A549 (cell line): Measurements from ENCODE around the gene ERCC5. TPM values are rescaled to one million over a fixed set of nuclear protein-coding genes. Genes with fewer than 3 reads are reported as not detected.
A peak's percentile ranks its signal among the peaks of the same experiment; 100 is the strongest.

Experiments
- ATAC-seq, 2 experiments: fragments of 200-7000 bp in 1 of 2; fragments of >200 bp in 1 of 2; cut with Nextera tagmentation in 1 of 2; cut with Tn5 transposase in 1 of 2; 3 replicates each; pipeline versions ENCODE4 v1.8.0 to v1.9.1; 2018 to 2020; ENCODE audit warnings: mild to moderate bottlenecking in 1 of 2, moderate library complexity in 1 of 2
- CTCF ChIA-PET: fragments of 300-600 bp; sonication (Branson Sonifier 250); formaldehyde crosslinking; extraction: SDS; loops from one replicate; lab custom pipeline; 2021; ENCODE audit warnings: antibody characterized with exemption, inconsistent platforms; lab: Yijun Ruan, JAX
- POLR2A ChIA-PET: fragments of 350-600 bp; formaldehyde crosslinking; extraction: SDS; loops from one replicate; lab custom pipeline; 2021; ENCODE audit warnings: antibody characterized with exemption, inconsistent platforms; lab: Yijun Ruan, JAX
- DNase-seq, 2 experiments: peaks; one replicate each; pipeline versions ENCODE4 v3.0.0 to v3.0.0-alpha.2; 2011 to 2016; ENCODE audit warnings: low read depth in 1 of 2, low spot score in 1 of 2
- FAIRE-seq: peaks from 2 replicates; lab custom pipeline; 2011; peaks lifted over from hg19 to GRCh38; lab: Jason Lieb, UNC
- H3K27ac ChIP-seq, 2 experiments: fragments of >200 bp; sonication (Bioruptor Twin); formaldehyde crosslinking; 3 replicates each; pipeline ENCODE4 v1.5.1; 2016 to 2017
- H3K4me1 ChIP-seq: fragments of >200 bp; sonication (Bioruptor Twin); formaldehyde crosslinking; 3 replicates; pipeline ENCODE4 v1.6.1; 2016
- H3K4me2 ChIP-seq: fragments of >200 bp; sonication (Bioruptor Twin); formaldehyde crosslinking; 3 replicates; pipeline ENCODE4 v1.6.1; 2016
- H3K4me3 ChIP-seq: fragments of >200 bp; sonication (Bioruptor Twin); formaldehyde crosslinking; 3 replicates; pipeline ENCODE4 v1.5.1; 2016
- H3K9me3 ChIP-seq: fragments of >200 bp; sonication (Bioruptor Twin); formaldehyde crosslinking; 3 replicates; pipeline ENCODE4 v1.6.1; 2016
- EHMT2 ChIP-seq: fragments of 200-600 bp; sonication (generic); IDR thresholded peaks from 2 replicates; pipeline ENCODE4 v1.6.1; 2016; ENCODE audit warnings: antibody characterized with exemption, low read depth, mild to moderate bottlenecking, moderate library complexity
- FOXS1 ChIP-seq: fragments of 250-450 bp; sonication (Bioruptor Pico); IDR thresholded peaks from 2 replicates; pipeline ENCODE4 v1.5.0; 2020; ENCODE audit warnings: mild to moderate bottlenecking, moderate library complexity
- GATA3 ChIP-seq: IDR thresholded peaks from 2 replicates; pipeline ENCODE4 v1.6.1; 2012; ENCODE audit warnings: borderline replicate concordance
- HEYL ChIP-seq: fragments of 250-450 bp; sonication (Bioruptor Pico); IDR thresholded peaks from 2 replicates; pipeline ENCODE4 v1.8.0; 2021; ENCODE audit warnings: mild to moderate bottlenecking, moderate library complexity
- KDM5A ChIP-seq: fragments of 200-600 bp; sonication (generic); IDR thresholded peaks from 2 replicates; pipeline ENCODE4 v1.6.1; 2016; ENCODE audit warnings: antibody characterized with exemption, mild to moderate bottlenecking
- NPAS2 ChIP-seq: fragments of 250-450 bp; sonication (Bioruptor Pico); IDR thresholded peaks from 2 replicates; pipeline ENCODE4 v1.8.0; 2022; ENCODE audit warnings: mild to moderate bottlenecking, moderate library complexity, borderline replicate concordance
- PHF8 ChIP-seq: fragments of 200-600 bp; sonication (generic); IDR thresholded peaks from 2 replicates; pipeline ENCODE4 v1.6.1; 2016; ENCODE audit warnings: low read depth, mild to moderate bottlenecking, antibody characterized with exemption, moderate library complexity, borderline replicate concordance
- POLR2A ChIP-seq: IDR thresholded peaks from 2 replicates; pipeline ENCODE4 v1.6.1; 2012; ENCODE audit warnings: mild to moderate bottlenecking, low read length
- POLR2AphosphoS2 ChIP-seq: conservative IDR thresholded peaks from 2 replicates; pipeline ENCODE4 v1.6.1; 2012; ENCODE audit warnings: low read length, improper control_type of control experiment, inconsistent platforms
- ZSCAN20 ChIP-seq: fragments of 250-450 bp; sonication (Bioruptor Pico); IDR thresholded peaks from 2 replicates; pipeline ENCODE4 v1.8.0; 2022; ENCODE audit warnings: mild to moderate bottlenecking, moderate library complexity
- WGBS: methylation state at CpG from one replicate; pipeline ENCODE4 v1.1.6; 2017; ENCODE audit errors: missing lambda C conversion rate; 5-methylcytosine and 5-hydroxymethylcytosine counted together
- polyA plus RNA-seq, 4 experiments: library from polyadenylated mRNA; depleted of rRNA in 3 of 4; stranded (reverse); fragments of >200 nt; fragmentation: RNase III in 1 of 4; extraction: RNeasy Plus Mini Kit Qiagen cat#74134 plus additional on column Dnase treatment in 1 of 4; gene quantifications; 2 replicates in 3 of 4; 3 replicates in 1 of 4; pipeline ENCODE4 v1.2.3, GENCODE V29; 2011 to 2017
- TF ChIP-seq, protein P1 (sequence below): IDR thresholded peaks from 2 replicates; pipeline ENCODE4 v1.6.1; 2012
- TF ChIP-seq, protein P2 (sequence below): fragments of 450-650 bp; IDR thresholded peaks from 2 replicates; pipeline ENCODE4 v1.6.1; 2014; ENCODE audit warnings: antibody characterized with exemption
- TF ChIP-seq, protein P3 (sequence below): IDR thresholded peaks from 2 replicates; pipeline ENCODE4 v1.6.1; 2012; ENCODE audit warnings: low read depth, borderline replicate concordance
- TF ChIP-seq, protein P4 (sequence below): fragments of >200 bp; sonication (Bioruptor Twin); formaldehyde crosslinking; IDR thresholded peaks from 2 replicates; pipeline ENCODE4 v1.6.1; 2016
- TF ChIP-seq, protein P5 (sequence below): fragments of >200 bp; sonication (Bioruptor Twin); formaldehyde crosslinking; IDR thresholded peaks from 3 replicates; pipeline ENCODE4 v1.5.1; 2016
- TF ChIP-seq, protein P6 (sequence below): fragments of 200-600 bp; sonication (generic); IDR thresholded peaks from 2 replicates; pipeline ENCODE4 v1.6.1; 2016; ENCODE audit warnings: antibody characterized with exemption, mild to moderate bottlenecking, moderate library complexity

ERCC5 gene
- polyA plus RNA-seq, 2 of the 4 experiments (the other 2 are of a cell fraction) = 19.3 to 24.4 TPM

DNA sequence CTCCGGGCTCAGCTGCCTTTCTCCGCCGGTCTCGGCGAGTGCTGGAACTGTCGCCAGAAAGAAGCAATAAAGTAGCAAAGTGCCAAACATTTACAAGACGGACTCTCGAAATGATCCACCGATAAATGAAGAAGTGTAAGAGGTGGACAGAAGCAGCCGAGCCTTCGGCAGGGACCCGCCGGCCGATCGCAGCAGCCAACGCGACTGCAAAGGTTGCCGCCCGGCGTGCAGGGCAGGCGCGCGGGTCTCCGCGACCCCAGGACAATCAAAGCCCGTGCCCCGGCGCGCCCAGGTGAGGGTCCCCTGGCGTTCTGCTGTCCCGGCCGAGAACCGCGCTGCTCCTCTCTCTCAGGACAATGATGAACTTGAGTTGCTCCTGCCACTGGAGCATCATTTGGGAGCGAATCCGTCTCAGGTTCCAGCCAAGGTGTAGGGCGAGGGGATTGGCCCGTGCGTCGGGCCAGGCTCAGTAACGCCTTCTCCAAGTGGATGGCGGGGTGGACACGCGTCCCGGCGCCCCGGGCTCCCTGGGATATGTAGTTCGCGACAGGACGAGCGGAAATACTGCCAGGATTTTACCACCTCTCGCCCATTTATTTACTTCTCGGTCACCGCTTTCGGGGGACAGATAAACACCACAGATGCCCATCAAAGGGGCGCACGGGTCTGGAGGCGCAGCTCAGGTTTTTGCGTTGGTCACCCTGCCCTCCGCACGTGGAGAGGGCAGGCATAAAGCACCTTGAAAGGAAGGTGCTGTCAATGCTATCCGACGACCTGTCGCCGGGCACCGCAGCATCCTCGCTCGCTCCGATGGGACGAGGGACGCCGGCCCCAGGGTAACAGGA lies 47.0 kb upstream of the ERCC5 start, which contains the start of the genes BIVM and POGLUT2:
TSS of gene BIVM (plus strand) at position 539 of the 845 bp plus-strand sequence. CDS start 8,149 bp downstream, outside the sequence.
TSS of gene POGLUT2 (minus strand) at position 396 of the 845 bp plus-strand sequence. CDS start at position 90, 306 bp downstream.
- ChIA-PET CTCF (interaction anchor here (0.7 to 2.7 kb wide), 8 partner anchors 10 to 219 kb away, joined by 3 to 12 read pairs (median 4); partner anchors contain the start of gene ERCC5), POLR2A (interaction anchor here (1.6 to 2.4 kb wide), 2 partner anchors 25 to 47 kb away, joined by 5 to 11 read pairs; partner anchors contain the start of genes ERCC5 and TEX30)
- DNase-seq (peak; percentile 87 to 90), FAIRE-seq (no peak), ATAC-seq (peak; percentile 92 to 96)
- H3K4me3 ChIP-seq = peak within 1 kb of the TSS; percentile 83
- H3K4me1 ChIP-seq = peaks cover 7% of the 10 kb centered on the region; the same call in 1 of the 3 replicates
- WGBS = 3% methylated on average over 20 of the region's 72 CpGs
- no peaks in the 10 kb centered on the region for H3K9me3 ChIP-seq
- H3K4me2 ChIP-seq = peak within 1 kb of the TSS; percentile 92
- TF ChIP-seq, protein P1, sequence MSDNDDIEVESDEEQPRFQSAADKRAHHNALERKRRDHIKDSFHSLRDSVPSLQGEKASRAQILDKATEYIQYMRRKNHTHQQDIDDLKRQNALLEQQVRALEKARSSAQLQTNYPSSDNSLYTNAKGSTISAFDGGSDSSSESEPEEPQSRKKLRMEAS = peak; percentile 49; the same call in 1 of the 2 replicates
- TF ChIP-seq NPAS2 (CRISPR knock-in tag) = no peak
- TF ChIP-seq POLR2A = peak; percentile 40
- TF ChIP-seq, protein P2, sequence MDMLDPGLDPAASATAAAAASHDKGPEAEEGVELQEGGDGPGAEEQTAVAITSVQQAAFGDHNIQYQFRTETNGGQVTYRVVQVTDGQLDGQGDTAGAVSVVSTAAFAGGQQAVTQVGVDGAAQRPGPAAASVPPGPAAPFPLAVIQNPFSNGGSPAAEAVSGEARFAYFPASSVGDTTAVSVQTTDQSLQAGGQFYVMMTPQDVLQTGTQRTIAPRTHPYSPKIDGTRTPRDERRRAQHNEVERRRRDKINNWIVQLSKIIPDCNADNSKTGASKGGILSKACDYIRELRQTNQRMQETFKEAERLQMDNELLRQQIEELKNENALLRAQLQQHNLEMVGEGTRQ = peak; percentile 58
- TF ChIP-seq, protein P3, sequence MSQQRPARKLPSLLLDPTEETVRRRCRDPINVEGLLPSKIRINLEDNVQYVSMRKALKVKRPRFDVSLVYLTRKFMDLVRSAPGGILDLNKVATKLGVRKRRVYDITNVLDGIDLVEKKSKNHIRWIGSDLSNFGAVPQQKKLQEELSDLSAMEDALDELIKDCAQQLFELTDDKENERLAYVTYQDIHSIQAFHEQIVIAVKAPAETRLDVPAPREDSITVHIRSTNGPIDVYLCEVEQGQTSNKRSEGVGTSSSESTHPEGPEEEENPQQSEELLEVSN = peak; percentile 23; the same call in 1 of the 2 replicates
- TF ChIP-seq GATA3 = no peak
- TF ChIP-seq, all 56 proteins: peak for 4
- peak within 1 kb of the TSS; percentile 88 to 98 for H3K27ac ChIP-seq

DNA sequence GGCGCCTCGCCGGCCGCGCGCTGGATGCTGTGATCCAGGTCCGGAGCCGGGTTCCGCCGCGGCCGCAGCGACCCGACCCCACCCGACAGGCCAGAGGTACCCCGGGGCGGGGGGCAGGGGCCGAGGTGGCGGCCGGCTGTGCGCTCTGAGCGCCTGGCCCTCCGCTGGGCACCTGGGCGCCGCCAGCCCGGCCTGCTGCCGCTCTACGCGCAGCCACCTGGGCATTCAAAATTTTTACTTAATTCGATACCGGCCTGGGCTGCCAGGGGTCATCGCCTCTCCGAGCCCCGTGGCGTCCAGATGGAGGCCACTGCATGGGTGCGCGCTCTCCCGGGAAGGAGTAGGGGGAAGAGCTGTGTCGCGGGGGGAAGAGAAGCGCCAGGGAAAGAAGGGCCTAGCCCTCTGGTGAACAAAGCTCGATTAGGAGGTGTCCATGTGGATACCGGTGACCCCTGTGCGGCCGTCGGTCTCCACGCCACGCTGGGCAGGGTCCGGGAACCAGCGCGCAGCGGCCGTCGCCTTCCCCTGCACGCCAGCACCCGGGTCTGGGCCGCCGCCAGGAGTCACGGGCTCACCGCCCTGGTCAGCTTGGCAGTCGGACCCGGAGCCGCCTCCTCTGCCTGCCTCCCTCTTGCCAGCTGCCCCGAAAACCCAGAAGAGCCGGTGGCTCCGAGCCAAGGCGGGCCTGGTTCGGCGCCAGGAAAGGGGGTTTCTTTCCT lies 46.2 kb upstream of the ERCC5 start:
- ATAC-seq = peak; percentile 57 to 68
- ChIA-PET POLR2A (interaction anchor here (1.7 to 2.4 kb wide), 2 partner anchors 26 to 46 kb away, joined by 9 to 11 read pairs; partner anchors contain the start of genes ERCC5 and TEX30), CTCF (interaction anchor here (0.6 to 3.4 kb wide), 16 partner anchors 10 to 225 kb away, joined by 3 to 15 read pairs (median 4); partner anchors contain the start of gene ERCC5)
- no peaks in the 10 kb centered on the region for H3K9me3 ChIP-seq
- WGBS = 6% methylated on average over 15 of the region's 69 CpGs
- TF ChIP-seq PHF8 = peak; percentile 13; the same call in 1 of the 2 replicates
- TF ChIP-seq, protein P4, sequence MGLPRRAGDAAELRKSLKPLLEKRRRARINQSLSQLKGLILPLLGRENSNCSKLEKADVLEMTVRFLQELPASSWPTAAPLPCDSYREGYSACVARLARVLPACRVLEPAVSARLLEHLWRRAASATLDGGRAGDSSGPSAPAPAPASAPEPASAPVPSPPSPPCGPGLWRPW = no peak
- DNase-seq = peak; percentile 6 to 25
- peak overlapping the region; percentile 88 to 98 for H3K27ac ChIP-seq
- peak overlapping the region; percentile 92 for H3K4me2 ChIP-seq
- H3K4me1 ChIP-seq = peaks cover 7% of the 10 kb centered on the region; the same call in 1 of the 3 replicates
- peak overlapping the region; percentile 83 for H3K4me3 ChIP-seq
- FAIRE-seq = no peak

DNA sequence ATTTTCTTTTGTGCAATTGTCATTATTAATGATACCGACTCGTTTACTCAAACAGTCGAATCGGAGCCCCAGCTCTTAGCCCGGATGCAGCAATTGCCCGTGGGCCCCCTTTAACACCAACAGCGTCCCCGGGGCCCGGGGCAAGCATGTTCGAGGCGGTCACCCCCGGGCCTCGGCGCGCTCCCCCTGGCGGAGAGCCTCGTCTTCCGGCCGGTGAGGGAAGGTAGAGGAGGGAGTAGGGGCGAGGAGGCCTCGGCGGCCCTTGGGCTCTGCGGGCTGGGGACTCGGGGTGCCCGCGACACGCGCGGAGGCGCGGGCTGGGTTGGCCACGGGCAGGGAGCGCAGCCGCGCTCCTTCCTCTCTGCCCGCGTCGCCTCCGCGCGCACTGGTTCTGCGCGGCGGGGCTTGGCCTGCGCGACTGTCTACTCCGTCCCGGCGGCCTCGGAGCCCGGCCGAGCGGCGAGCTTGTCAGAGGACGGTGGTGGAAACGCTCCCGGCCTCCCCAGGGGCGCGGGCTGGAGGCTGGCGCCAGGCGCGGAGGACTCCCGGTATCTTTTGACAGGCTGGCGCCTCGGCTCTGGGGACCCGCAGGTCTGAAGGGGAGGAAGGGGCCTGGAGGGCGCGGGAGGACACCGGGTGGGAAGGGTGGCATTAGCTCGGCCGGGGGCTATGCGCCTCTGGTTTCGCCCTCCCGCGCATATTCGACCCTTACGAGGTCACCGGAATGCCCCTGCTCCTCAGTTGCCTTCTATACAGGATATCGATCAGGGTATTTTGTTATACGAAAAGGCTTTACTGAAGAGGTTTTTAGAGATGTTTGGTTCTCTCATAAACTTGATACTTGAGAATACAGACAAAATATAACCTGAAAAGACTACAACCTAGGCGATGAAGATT lies 45.4 kb upstream of the ERCC5 start:
- H3K9me3 ChIP-seq = no peaks in the 10 kb centered on the region
- peak; percentile 88 to 91 for ATAC-seq
- peak overlapping the region; percentile 92 for H3K4me2 ChIP-seq
- peaks cover 7% of the 10 kb centered on the region; the same call in 1 of the 3 replicates for H3K4me1 ChIP-seq
- WGBS = 17% methylated on average over 17 of the region's 81 CpGs
- POLR2A ChIA-PET = interaction anchor here (1.7 to 2.4 kb wide), 2 partner anchors 27 to 45 kb away, joined by 9 to 11 read pairs; partner anchors contain the start of genes ERCC5 and TEX30
- peak; percentile 68 to 76 for DNase-seq
- FAIRE-seq = no peak
- H3K4me3 ChIP-seq = peak overlapping the region; percentile 83
- peak overlapping the region; percentile 88 to 98 for H3K27ac ChIP-seq
- CTCF ChIA-PET = interaction anchor here (0.6 to 3.4 kb wide), 19 partner anchors 10 to 225 kb away, joined by 3 to 15 read pairs (median 4); partner anchors contain the start of gene ERCC5
- no peak for TF ChIP-seq HEYL (CRISPR knock-in tag)
- TF ChIP-seq ZSCAN20 (CRISPR knock-in tag) = no peak
- TF ChIP-seq, protein P5, sequence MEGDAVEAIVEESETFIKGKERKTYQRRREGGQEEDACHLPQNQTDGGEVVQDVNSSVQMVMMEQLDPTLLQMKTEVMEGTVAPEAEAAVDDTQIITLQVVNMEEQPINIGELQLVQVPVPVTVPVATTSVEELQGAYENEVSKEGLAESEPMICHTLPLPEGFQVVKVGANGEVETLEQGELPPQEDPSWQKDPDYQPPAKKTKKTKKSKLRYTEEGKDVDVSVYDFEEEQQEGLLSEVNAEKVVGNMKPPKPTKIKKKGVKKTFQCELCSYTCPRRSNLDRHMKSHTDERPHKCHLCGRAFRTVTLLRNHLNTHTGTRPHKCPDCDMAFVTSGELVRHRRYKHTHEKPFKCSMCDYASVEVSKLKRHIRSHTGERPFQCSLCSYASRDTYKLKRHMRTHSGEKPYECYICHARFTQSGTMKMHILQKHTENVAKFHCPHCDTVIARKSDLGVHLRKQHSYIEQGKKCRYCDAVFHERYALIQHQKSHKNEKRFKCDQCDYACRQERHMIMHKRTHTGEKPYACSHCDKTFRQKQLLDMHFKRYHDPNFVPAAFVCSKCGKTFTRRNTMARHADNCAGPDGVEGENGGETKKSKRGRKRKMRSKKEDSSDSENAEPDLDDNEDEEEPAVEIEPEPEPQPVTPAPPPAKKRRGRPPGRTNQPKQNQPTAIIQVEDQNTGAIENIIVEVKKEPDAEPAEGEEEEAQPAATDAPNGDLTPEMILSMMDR = peak; percentile 57
- TF ChIP-seq FOXS1 = no peak
- TF ChIP-seq POLR2AphosphoS2 = no peak
- TF ChIP-seq, protein P1 = peak; percentile 71
- no peak for TF ChIP-seq KDM5A
- TF ChIP-seq, protein P6, sequence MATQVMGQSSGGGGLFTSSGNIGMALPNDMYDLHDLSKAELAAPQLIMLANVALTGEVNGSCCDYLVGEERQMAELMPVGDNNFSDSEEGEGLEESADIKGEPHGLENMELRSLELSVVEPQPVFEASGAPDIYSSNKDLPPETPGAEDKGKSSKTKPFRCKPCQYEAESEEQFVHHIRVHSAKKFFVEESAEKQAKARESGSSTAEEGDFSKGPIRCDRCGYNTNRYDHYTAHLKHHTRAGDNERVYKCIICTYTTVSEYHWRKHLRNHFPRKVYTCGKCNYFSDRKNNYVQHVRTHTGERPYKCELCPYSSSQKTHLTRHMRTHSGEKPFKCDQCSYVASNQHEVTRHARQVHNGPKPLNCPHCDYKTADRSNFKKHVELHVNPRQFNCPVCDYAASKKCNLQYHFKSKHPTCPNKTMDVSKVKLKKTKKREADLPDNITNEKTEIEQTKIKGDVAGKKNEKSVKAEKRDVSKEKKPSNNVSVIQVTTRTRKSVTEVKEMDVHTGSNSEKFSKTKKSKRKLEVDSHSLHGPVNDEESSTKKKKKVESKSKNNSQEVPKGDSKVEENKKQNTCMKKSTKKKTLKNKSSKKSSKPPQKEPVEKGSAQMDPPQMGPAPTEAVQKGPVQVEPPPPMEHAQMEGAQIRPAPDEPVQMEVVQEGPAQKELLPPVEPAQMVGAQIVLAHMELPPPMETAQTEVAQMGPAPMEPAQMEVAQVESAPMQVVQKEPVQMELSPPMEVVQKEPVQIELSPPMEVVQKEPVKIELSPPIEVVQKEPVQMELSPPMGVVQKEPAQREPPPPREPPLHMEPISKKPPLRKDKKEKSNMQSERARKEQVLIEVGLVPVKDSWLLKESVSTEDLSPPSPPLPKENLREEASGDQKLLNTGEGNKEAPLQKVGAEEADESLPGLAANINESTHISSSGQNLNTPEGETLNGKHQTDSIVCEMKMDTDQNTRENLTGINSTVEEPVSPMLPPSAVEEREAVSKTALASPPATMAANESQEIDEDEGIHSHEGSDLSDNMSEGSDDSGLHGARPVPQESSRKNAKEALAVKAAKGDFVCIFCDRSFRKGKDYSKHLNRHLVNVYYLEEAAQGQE = no peak
- TF ChIP-seq EHMT2 = no peak
- TF ChIP-seq, protein P4 = no peak
